NCI-H1105 treated with DMSO at 0.1 percent for 48 hours (cell line): ENCODE data around the gene ADD1.
"Not testable (repeated sequence)": the region's sequence is repeated elsewhere in the genome, so short reads cannot be mapped to it uniquely, and the experiment has no call there.

Experiments used
- DNase-seq: peaks from one replicate; lab custom pipeline; 2025; lab: John Stamatoyannopoulos, UW

The ADD1 gene

DNA sequence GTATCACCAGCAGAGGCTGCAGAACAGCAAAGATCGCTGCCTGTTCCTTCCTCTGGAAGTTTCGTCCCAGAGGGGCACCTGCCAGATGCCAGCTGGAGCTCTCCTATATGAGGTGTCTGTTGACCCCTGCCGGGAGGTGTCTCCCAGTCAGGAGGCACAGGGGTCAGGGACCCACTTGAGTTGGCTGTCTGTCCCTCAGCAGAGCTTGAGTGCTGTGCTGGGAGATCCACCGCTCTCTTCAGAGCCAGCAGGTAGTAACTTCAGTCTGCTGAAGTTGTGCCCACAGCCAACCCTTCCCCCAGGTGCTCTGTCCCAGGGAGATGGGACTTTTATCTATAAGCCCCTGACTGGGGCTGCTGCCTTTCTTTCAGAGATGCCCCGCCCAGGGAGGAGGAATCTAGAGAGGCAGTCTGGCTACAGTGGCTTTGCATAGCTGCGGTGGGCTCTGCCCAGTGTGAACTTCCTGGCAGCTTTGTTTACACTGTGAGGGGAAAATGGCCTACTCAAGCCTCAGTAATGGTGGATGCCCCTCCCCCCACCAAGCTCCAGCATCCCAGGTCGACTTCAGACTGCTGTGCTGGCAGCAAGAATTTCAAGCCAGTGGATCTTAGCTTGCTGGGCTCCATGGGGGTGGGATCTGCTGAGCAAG is 78.9 kb downstream of the ADD1 start:
- not testable (repeated sequence) for DNase-seq

DNA sequence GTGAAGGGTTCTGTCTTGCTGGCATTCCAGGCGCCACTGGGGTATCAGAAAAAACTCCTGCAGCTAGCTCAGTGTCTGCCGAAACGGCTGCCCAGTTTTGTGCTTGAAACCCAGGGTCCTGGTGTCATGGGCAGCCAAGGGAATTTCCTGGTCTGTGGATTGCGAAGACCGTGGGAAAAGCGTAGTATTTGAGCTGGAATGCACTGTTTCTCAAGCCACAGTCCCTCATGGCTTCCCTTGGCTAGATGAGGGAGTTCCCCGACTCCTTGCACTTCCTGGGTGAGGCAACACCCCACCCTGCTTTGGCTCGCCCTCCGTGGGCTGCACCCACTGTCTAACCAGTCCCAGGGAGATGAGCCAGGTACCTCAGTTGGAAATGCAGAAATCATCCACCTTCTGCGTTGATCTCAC is 79.5 kb downstream of the ADD1 start:
- DNase-seq: no peak

DNA sequence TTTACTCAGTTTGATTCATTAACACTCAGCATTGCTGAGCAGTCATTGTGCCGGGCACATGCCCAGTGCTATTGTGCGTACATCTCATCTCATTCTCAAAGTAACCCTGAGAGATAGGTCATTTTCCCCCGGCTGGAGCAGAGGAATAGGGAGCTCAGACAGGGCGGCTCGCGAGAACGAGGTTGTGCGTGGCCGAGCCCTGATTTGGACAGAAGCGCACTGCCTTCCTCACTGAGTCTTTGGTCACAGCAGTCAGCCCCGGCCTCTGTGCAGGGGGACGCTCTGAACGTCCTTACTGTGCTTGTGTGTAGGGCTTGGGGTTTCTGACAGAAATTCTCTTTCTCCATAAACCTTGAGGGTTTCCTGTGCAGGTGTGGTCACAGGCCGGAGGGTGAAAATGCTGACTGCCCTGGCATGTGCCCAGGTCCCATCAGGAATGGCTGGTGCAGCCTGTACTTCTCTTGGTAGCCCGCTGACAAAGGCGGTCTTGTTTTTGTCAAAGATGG is 80.1 kb downstream of the ADD1 start:
- DNase-seq: no peak

DNA sequence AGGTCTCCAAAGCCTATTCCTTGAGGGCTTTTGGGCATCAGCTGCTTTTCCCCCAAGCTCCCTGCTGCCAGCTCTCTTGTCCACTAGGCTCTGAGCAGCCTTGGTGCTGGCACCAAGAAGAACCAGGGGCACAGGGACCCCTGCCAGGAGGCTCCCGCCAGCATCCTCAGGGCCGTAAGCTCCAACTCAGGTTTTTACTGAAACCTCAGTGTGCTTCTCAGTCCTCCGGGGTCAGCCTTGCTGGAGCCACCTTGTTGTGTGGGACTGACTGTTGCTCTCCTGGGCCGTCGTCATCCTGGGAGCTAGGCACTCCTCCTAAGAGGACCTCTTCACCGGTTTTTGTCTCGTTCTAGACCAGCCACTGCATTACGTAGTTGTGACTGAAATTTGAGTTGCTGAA is 80.6 kb downstream of the ADD1 start:
- no peak for DNase-seq

DNA sequence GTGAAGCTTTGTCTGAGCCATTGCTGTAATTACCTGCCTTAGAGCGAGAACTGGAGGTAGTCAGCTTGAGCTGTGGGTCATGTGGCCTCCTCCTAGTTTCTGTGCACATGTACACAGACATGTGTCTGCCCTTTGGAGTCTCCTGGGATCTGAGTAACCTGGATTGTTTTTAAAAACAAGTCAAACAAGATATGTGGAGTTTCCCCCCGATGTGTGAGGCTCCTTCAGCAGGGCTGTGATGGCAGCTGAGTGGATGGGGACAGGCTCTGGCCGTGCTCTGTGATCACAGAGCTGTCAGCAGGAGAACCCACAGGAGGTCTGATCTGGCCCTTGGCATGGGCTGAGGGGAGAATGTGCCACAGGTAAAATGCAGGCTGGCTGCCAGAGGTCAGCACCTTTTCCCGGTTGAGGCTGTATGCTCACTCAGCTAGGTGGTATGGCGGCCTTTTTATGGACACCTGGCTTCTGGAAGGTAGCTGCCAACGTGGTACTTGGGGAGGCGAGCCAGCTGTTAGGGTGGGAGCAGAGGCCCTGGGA is 81.2 kb downstream of the ADD1 start:
- no peak for DNase-seq

DNA sequence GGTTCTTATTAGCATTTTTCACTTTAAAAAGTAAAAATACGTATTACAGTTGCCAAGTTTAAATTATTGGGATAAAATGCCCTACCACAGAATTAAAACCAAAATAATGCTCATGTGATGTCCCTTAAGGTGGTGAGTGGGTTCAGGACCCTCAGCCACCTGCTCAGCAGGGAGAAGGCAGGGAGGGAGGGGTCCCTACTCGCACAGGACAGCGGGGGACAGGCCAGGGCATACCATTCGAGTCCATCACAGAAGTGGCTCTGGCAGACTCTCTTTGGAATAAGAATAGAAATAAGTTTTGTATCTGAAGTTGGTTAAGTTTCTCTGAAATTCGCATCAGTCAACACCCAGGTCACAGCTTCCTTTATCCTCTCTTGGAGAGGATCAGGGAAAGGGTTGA is 81.9 kb downstream of the ADD1 start:
- DNase-seq: no peak

DNA sequence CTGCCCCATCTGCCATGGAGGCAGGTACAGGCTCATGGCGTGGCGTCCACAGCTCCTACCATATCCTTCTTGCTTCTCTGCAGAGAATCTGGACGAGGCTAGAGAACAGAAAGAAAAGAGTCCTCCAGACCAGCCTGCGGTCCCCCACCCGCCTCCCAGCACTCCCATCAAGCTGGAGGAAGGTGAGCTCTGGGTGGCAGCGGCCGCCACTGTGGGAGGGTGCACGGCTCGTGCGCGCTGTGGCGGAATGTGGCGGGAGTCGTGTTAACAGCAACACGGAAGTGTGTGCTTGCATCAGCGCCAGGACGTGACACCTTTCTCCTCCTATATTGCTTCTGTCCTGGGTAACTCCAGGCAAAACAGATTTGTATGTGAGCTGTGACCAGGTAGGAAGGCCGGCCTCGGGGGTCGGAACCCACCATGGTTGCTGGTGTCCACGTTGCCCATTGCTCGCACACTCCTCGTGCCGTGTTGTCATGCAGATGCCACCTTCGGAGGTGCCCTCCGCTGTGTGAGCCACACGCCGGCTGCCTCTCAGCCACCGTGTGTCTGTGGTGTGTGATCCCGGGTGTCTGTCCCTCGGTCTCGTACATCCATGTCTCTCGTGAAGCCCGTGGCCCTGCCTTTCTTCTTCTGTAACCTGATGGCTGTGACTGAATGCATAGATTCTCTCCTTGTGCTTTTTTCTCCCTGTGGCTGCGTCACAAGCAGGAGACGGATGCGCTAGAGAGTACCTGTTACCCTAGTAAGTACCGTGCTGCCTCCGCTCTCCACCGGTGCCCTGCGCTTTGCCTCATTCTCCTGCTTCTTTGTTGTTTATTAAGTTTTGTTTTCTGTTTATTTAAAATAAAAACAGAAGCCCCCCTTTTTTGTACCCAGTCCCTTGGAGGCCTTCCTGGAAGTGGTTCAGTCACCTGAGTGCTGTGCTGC is 82.6 kb downstream of the ADD1 start:
- no peak for DNase-seq

DNA sequence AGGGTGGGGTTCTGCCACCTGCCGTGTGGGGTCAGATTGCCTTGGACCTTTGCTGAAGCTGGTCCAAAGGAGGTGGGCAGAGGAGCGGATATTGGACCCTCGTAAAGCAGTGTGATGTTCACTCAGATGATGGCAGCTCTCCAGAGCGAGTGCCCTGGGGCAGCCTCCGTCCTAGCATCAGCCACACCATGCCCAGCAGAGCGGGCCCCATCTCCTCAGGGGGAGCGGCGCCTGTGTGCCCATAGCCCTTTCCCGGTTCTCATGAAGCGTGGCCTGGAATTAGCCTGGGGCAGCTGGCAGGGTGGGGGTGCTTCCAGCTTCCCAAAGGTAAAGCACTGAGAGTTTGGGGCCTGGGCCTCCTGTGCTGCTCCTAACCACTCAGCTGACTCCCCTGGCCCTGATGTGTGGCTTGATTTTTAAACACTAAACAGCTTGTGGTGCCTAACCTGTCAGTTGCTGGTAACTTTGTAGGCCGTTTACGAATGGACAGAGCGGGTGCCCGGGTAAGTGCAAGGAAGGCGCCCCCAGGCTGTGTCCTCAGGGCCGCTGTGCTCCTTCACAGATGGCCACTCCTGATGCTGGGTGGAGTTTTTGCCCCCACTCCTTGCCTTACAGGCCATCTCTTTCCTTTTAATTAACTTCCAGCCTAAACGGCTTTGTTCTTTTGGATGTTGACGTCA is 83.5 kb downstream of the ADD1 start:
- no peak for DNase-seq

DNA sequence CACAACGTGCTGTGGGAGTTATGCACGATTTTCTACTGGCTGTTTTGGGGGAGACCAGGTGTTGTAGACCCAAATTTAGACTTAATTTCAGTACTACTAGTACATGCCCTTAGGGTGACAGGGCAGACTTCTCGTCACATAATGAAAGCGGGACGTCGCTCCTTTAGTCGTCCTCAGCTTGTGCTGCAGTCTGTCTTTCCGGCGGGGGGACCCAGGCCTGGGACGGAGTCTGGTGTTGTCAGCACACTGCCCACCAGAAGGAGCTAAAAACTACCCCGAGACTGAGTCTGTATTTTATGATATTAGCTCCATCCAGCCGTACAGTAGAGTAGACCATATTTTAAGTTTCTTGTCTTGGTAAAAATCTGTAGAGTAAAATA is 84.0 kb downstream of the ADD1 start:
- no peak for DNase-seq

DNA sequence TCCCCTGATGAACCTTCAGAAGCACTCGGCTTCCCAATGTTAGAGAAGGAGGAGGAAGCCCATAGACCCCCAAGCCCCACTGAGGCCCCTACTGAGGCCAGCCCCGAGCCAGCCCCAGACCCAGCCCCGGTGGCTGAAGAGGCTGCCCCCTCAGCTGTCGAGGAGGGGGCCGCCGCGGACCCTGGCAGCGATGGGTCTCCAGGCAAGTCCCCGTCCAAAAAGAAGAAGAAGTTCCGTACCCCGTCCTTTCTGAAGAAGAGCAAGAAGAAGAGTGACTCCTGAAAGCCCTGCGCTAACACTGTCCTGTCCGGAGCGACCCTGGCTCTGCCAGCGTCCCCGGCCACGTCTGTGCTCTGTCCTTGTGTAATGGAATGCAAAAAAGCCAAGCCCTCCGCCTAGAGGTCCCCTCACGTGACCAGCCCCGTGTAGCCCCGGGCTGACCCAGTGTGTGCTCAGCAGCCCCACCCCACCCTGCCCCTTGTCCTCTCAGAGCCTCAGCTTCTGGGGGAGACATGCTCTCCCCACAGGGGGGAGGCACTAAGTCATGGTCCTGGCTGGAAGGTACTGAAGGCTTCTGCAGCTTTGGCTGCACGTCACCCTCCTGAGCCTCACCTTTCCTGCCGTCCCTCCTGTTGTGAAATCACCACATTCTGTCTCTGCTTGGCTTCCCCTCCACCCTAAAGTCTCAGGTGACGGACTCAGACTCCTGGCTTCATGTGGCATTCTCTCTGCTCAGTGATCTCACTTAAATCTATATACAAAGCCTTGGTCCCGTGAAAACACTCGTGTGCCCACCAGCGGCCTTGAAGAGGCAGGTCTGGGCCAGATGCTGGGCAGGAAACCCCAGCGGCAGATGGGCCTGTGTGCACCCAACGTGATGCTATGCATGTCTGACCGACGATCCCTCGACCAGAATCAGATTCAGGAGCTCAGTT is 84.9 kb downstream of the ADD1 start:
- no peak for DNase-seq

DNA sequence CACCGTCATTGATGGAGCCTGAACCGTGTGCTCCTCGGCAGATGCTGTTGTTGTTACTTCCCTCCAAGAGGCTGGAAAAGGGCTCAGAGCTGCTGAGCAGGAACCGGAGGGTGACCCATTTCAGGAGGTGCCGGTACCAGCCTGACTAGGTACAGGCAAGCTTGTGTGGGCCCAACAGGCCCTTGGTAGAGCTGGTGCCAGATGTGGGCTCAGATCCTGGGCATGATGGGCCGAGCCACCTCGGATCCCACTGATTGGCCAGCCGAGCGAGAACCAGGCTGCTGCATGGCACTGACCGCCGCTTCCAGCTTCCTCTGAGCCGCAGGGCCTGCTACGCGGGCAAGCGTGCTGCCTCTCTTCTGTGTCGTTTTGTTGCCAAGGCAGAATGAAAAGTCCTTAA is 85.8 kb downstream of the ADD1 start:
- DNase-seq: no peak

DNA sequence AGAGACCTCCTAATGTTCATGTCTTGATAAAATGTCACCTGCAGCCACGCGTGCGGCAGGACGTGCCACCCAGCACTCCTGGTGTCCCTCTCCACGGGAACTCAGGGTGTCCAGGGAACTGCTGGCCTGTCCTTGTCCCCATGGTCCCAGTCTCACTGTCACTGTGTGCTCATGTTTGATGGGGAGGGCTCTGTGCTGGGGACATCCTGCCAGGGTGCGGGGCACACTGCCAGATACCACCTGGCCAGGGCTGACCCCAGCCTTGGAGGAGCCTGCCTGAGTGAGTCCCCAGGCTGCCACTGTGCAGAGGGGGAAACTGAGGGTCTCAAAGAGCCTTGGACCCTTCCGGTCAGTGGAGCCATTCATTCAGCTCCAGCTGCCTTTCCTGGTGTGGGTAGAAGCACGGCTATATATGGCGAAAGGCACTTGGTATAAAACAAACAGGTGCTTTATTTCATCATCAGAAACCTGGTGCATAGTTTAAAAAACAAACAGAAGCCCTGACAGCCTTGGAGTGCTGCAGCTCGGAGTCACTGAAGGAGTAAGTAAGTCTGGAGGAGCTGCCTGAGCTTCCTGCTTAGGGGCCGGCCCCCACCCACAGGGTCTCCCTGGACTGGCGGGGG is 86.6 kb downstream of the ADD1 start:
- DNase-seq: no peak

DNA sequence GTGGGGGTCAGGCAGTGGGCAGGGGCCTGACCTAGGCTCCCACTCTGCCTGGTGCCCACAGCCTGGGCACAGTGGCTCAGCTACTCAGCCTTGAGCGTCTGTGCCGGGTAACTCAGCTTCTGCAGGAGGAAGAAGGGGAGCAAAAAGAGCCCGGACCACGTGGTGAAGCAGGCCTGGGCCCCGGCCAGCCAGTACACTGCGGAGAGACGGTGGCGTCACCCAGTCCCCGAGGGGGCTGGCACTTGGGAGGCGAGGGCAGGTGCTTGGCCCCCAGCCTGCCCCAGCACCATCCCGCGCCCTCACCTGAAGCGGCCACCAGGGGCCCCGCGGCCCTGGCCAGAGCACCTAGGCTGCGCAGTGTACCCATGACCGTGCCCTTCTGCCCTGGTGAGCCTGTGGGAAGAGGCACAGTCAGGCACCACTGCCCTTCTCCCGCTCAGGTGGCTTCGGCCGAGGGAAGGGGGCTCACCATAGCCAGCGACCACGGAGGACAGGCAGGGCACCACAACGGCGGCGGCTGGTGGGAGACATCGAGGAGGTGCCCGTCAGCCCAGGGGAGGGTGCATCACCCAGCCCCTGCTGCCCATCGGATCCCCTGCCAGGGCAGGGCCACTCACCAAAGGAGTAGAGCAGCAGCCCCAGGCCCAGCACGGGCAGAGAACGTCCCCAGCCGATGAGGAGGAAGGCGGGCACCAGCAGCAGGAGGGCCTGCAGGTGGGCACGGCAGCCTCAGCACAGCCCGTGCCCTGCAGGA is 87.3 kb downstream of the ADD1 start:
- DNase-seq: no peak

DNA sequence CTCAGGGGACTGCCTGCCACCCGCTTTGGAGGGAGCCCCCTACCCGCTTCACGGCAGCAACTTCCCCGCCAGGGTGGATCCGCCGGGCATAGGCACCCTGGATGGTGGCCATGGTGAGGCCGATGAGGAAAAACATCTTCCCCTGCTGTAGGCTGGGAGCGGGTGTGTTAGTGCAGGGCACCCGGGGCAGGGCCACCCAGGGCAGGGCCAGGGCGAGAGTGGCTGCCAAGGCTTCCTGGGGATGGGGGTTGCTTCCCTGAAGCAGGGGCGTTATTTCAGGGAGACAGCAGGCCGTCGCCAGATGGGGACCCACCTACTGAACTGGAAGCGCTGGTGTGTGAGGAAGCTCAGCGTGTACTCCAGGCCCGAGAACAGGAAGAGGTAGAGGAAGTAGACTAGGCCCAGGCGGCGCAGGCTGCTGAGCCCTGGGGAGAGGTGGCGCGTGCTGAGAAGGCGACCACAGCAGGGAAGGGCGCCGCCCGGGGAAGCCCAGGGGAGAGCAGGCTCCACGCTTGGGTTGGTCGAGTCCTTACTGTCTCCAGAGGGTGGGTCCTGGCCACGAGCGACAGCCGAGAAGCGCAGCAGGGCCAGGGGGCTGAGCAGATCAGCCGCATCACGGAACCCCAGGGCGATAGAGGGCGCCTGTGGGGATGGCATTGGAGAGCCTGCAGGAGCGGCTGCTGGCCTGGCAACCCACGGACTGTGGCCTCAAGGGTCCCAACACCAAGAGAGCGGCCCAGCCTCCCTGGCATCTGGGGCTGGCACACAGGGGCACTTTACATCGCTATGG is 88.1 kb downstream of the ADD1 start:
- no peak for DNase-seq

DNA sequence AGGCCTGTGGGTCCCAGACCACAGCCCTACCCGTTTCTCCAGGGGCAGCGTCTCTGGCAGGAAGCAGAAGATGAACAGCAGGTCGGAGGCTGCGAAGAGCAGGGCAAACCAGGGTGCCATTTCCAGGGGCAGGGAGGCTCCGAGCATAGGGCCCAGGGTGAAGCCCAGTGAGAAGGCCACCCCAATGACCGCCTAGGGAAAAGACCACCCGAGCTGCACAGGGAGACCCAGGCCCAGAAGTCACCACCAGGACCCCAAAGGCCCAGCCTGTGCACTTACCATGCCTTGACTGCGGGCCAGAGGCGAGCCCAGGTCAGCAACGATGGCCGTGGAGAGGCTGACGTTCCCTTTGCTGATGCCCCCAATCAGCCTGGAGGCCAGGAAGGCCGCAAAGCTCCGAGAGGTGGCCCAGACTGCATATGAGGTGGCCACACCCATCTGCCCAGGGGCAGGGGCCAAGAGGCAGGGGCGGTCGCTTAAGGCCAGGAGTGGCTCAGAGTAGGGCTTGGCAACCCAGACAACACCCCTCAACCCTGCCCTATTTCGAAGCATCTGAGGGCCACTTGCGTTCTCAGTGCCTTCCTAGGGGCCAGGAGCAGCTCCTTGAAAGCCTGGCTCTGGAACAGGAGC is 88.8 kb downstream of the ADD1 start:
- no peak for DNase-seq

DNA sequence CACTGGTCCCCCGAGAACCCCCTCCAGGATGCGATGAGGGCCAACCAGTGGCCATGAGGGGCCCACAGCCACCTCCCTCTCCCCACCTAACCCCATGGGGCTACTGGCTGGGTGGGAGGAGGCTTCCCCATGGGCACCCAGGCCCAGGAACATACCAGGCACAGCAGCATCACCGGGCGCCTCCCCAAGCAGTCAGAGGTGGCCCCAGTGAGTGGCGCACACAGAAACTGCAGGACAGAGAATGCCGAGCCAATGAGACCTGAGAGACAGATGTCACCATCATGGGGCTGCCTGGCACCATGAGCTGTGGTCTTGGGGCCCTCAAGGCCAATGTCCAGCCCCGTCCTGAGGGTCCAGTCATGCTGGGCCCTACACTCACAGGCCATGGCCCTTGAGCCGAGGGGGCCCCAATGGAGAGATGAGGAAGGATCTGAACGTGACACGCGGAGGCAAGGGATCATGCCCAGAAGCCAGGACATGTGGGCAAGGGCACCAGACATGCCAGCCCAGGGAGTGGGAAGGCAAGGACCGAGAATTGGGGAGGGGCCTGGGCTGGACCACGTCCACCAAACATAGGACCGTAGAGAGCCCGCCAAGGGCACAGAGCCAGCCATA is 89.4 kb downstream of the ADD1 start:
- no peak for DNase-seq

DNA sequence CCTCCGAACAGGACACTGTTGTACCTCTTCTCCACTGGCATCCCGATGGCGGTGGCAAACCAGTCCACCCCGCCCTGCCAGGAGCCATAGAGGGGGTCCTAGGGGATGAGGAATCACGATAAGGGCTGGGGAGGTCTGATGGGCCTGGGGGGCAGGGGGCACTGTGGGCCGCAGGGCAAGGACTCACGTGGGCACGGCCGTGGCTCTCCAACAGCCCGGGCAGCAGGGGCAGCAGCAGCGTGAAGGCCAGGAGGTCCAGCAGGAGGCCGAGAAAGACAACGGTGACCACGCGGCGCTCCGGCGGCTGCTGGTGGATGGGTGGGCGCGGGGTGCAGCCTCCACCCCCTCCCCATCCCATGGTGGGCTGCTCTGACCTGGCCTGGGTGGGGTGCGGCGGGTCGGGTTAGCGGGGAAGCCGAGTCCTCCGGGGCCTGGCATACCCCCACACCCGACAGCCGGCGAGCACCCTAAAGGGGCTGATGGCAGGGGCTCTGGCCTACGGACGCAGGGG is 90.0 kb downstream of the ADD1 start:
- no peak for DNase-seq
